Measurements from ENCODE around the gene DVL2.

DNA sequence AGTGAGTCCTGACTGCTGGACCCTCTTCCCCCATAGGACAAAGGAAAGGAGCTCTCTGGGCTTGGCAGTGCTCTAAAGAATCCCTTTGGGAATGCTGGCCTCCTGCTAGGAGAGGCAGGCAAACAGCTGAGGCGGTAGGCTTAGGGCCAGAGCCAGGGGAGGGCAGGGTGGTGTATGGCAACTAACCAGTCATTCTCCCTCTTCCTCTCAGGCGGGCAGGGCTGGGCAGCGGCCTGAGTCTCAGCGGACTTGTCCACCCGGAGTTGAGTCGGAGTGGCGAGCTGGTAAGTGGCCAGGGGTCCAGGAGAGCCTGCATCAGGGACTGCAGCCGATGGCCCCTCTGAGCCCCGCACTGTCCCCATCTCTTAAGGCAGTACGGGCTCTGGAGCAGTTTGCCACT, 10.2 kb downstream of the DVL2 start:
- TF ChIP-seq CTCF (IDR thresholded peaks at IDR 0.05; ENCODE audit: extremely low read depth in 1 of 2, insufficient read depth in 1 of 2, low read depth in 1 of 2, low read length in 2 of 2) (no peak), EZH2 (IDR thresholded peaks at IDR 0.05; ENCODE audit: borderline replicate concordance, low read depth, low read length, severe bottlenecking) (no peak), POLR2AphosphoS5 (IDR thresholded peaks at IDR 0.05; ENCODE audit: insufficient read depth, low read depth, low read length) (no peak), POLR2A (IDR thresholded peaks at IDR 0.05; ENCODE audit: low read depth, low read length) (no peak), JUN (IDR thresholded peaks at IDR 0.05; ENCODE audit: borderline replicate concordance, insufficient read depth, insufficient read length, low read depth) (no peak), GATA2 (IDR thresholded peaks at IDR 0.05; ENCODE audit: insufficient read depth, insufficient read length, low read depth, low read length) (no peak)
- TF ChIP-seq, protein P1, sequence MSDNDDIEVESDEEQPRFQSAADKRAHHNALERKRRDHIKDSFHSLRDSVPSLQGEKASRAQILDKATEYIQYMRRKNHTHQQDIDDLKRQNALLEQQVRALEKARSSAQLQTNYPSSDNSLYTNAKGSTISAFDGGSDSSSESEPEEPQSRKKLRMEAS (IDR thresholded peaks at IDR 0.05; ENCODE audit: insufficient read depth, insufficient read length), result no peak

Measured in endothelial cell of umbilical vein (primary cell).